NCI-H1930 (cell line): ENCODE results near the gene USP9X.
"Not testable (repeated sequence)": the region's sequence is repeated elsewhere in the genome, so short reads cannot be mapped to it uniquely, and the experiment has no call there.

ENCODE experiments used
- DNase-seq, 2 experiments: peaks; one replicate each; lab custom pipeline; 2025; lab: John Stamatoyannopoulos, UW

Gene USP9X

GRCh38 chrX:41282307-41282706 is 197.1 kb downstream of the USP9X start:
- DNase-seq, result not testable (repeated sequence)

- not testable (repeated sequence) for DNase-seq
Measured at GRCh38 chrX:41285928-41286327, 200.7 kb downstream of the USP9X start.
